Keratinocyte (primary cell): ENCODE data around the gene ARMCX1. TPM values are rescaled to one million over a fixed set of nuclear protein-coding genes. Genes with fewer than 3 reads are reported as not detected.

ENCODE experiments used
- polyA plus RNA-seq, 5 experiments: library from polyadenylated mRNA; depleted of rRNA in 3 of 5; stranded (reverse) in 3 of 5; stranded (forward) in 1 of 5; unstranded in 1 of 5; fragments of >200 nt; gene quantifications; 1 replicate in 1 of 5; 2 replicates in 3 of 5; 3 replicates in 1 of 5; pipeline versions ENCODE4 v1.2.1 to v1.2.3, GENCODE V29; 2011 to 2012; ENCODE audit warnings: missing spikeins in 2 of 5, low read depth in 1 of 5, low replicate concordance in 1 of 5

The ARMCX1 gene
- polyA plus RNA-seq, 1 donor (not counting 4 experiments of a cell fraction or from before 2014, with no cell fraction given), result 16.1 TPM

Other genes starting within 250 kb of the ARMCX1 start
- gene TIMM8A, start 201.8 kb upstream of the ARMCX1 start, polyA plus RNA-seq, result 12.6 to 17.0 TPM (median 14.6 TPM) in 3 replicates
- 0.05 to 0.42 TPM (median 0.18 TPM) in 3 replicates for gene BTK, start 164.4 kb upstream of the ARMCX1 start, polyA plus RNA-seq
- 2,220 to 2,714 TPM (median 2,266 TPM) in 3 replicates for gene RPL36A, start 159.5 kb upstream of the ARMCX1 start, polyA plus RNA-seq
- gene GLA, start 142.6 kb upstream of the ARMCX1 start, polyA plus RNA-seq, result 38.3 to 62.1 TPM (median 59.3 TPM) in 3 replicates
- 47.9 to 73.2 TPM (median 48.4 TPM) in 3 replicates for gene HNRNPH2, start 142.3 kb upstream of the ARMCX1 start, polyA plus RNA-seq
- 0.31 to 0.37 TPM (median 0.34 TPM) in 3 replicates for gene ARMCX4, start 65.1 kb upstream of the ARMCX1 start, polyA plus RNA-seq
- 43.5 to 60.8 TPM (median 56.1 TPM) in 3 replicates for gene ARMCX6, start 67.5 kb downstream of the ARMCX1 start, polyA plus RNA-seq
- gene ARMCX3, start 72.6 kb downstream of the ARMCX1 start, polyA plus RNA-seq, result 15.5 to 21.2 TPM (median 18.5 TPM) in 3 replicates
- 13.2 to 23.2 TPM (median 20.0 TPM) in 3 replicates for gene ARMCX2, start 109.3 kb downstream of the ARMCX1 start, polyA plus RNA-seq